Measurements from ENCODE around the gene MATN3.
"Not testable (repeated sequence)": the region's sequence is repeated elsewhere in the genome, so short reads cannot be mapped to it uniquely, and the experiment has no call there.

The MATN3 gene

GRCh38 chr2:20012282-20013125, at the start of gene MATN3:
MATN3 (minus strand) TSS chr2:20012668; CDS start chr2:20012631, 37 bp downstream.
- DNase-seq (ENCODE audit: low spot score), result no peak

- no peak for DNase-seq (ENCODE audit: low spot score)
These were observed 49.5 kb upstream of the MATN3 start for GRCh38 chr2:20061940-20062339.

GRCh38 chr2:20061476-20061875, 49.0 kb upstream of the MATN3 start:
- no peak for DNase-seq (ENCODE audit: low spot score)

GRCh38 chr2:20060106-20060505, 47.6 kb upstream of the MATN3 start:
- no peak for DNase-seq (ENCODE audit: low spot score)

GRCh38 chr2:20057268-20057667, 44.8 kb upstream of the MATN3 start:
- DNase-seq (ENCODE audit: low spot score), result no peak

- DNase-seq (ENCODE audit: low spot score), result no peak
These were observed 42.5 kb upstream of the MATN3 start for GRCh38 chr2:20054931-20055330.

GRCh38 chr2:20054119-20054518, 41.7 kb upstream of the MATN3 start:
- DNase-seq (ENCODE audit: low spot score), result no peak

GRCh38 chr2:20052861-20053281, 40.4 kb upstream of the MATN3 start:
- no peak for DNase-seq (ENCODE audit: low spot score)

GRCh38 chr2:20052229-20052851, 39.9 kb upstream of the MATN3 start:
- DNase-seq (ENCODE audit: low spot score), result no peak

GRCh38 chr2:20051532-20052228, 39.2 kb upstream of the MATN3 start, which contains the start of gene LAPTM4A:
LAPTM4A (minus strand) TSS chr2:20051628; CDS start chr2:20051520, 108 bp downstream.
- peak; percentile 99 for DNase-seq (ENCODE audit: low spot score)

GRCh38 chr2:20050646-20051531, 38.4 kb upstream of the MATN3 start:
- peak; percentile 47 for DNase-seq (ENCODE audit: low spot score)

- peak; percentile 35 for DNase-seq (ENCODE audit: low spot score)
These were observed 37.7 kb upstream of the MATN3 start for GRCh38 chr2:20050104-20050645.

- DNase-seq (ENCODE audit: low spot score), result no peak
These were observed 37.2 kb upstream of the MATN3 start for GRCh38 chr2:20049637-20050036.

GRCh38 chr2:20048488-20049448, 36.3 kb upstream of the MATN3 start:
- DNase-seq (ENCODE audit: low spot score), result no peak

- not testable (repeated sequence) for DNase-seq (ENCODE audit: low spot score)
These were observed 33.3 kb upstream of the MATN3 start for GRCh38 chr2:20045712-20046292.

GRCh38 chr2:20044778-20045177, 32.3 kb upstream of the MATN3 start:
- no peak for DNase-seq (ENCODE audit: low spot score)

GRCh38 chr2:20042531-20042930, 30.1 kb upstream of the MATN3 start:
- DNase-seq (ENCODE audit: low spot score), result no peak

- no peak for DNase-seq (ENCODE audit: low spot score)
These were observed 28.2 kb upstream of the MATN3 start for GRCh38 chr2:20040489-20041172.

GRCh38 chr2:20037660-20038059, 25.2 kb upstream of the MATN3 start:
- DNase-seq (ENCODE audit: low spot score), result no peak

All from activated CD4-positive, alpha-beta T cell treated with anti-CD3 and anti-CD28 coated beads, Interleukin-2, Interleukin-4, amounts not matched to agents 100 ng/mL and 50 ng/mL, durations not matched to agents 16 hours and 8 hours (primary cell).